ENCODE data around the gene TMA7. TPM values are rescaled to one million over a fixed set of nuclear protein-coding genes. Genes with fewer than 3 reads are reported as not detected.

The TMA7 gene
- total and polyA plus RNA-seq, 9 of the 15 experiments (the other 6 are each of a cell fraction or from before 2014, with no cell fraction given): 209 to 1,003 (median 486) TPM

DNA sequence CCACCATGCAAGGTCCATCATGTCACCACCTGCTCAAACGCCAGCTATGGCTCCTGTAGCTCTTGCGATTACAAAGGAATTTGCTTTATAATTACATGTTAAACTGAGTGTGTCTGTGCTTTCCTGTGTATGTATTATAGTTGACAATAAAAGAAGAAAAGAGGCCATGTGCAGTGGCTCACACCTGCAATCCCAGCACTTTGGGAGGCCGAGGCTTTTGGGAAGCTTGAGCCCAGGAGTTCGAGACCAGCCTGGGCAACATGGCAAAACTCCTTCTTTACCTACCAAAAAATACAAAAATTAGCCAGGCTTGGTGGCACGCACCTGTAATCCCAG, 33.5 kb downstream of the TMA7 start:
- no peaks in the 10 kb centered on the region for H3K27me3 ChIP-seq (ENCODE audit: control insufficient read depth in 2 of 2, insufficient read depth in 2 of 2, low read length in 2 of 2)
- ATAC-seq (no peak), FAIRE-seq (no peak), DNase-seq (ENCODE audit: extremely low read depth in 1 of 4, low spot score in 3 of 4) (no peak)
- POLR2A ChIA-PET: interaction anchor here (0.6 to 2.5 kb wide), 10 partner anchors 12 to 179 kb away, joined by 3 to 7 read pairs (median 5); partner anchors contain the start of genes ATRIP, CCDC51, SLC26A6 and TMA7
- H3K27ac ChIP-seq (ENCODE audit: extremely low read depth, low read depth, low read length): peak overlapping the region; percentile 99
- peak overlapping the region; percentile 90 to 94 for H3K9ac ChIP-seq (ENCODE audit: insufficient read depth in 1 of 2, low read depth in 2 of 2, low read length in 2 of 2)
- H2AFZ ChIP-seq (ENCODE audit: low read depth, low read length): peak overlapping the region; percentile 99
- H3K9me3 ChIP-seq (replicated peaks; ENCODE audit: control insufficient read depth, insufficient read depth, low read depth, low read length): no peaks in the 10 kb centered on the region
- peak overlapping the region; percentile 94 for H3K4me2 ChIP-seq (ENCODE audit: insufficient read depth, low read length)
- in situ Hi-C loops (cut with MboI) (no loop called here), intact Hi-C loops (cut with micrococcal nuclease) (loop anchor here (2.0 kb wide), 1 partner anchor 33 kb away; no protein-coding TSS in a partner anchor)
- peaks cover 5 to 38% of the 10 kb centered on the region in 2 experiments; a peak in 4 of 5 replicates for H3K4me1 ChIP-seq (replicated peaks in 1 of 2; ENCODE audit: control insufficient read depth in 2 of 2, insufficient read depth in 2 of 2, low read length in 2 of 2)
- H4K20me1 ChIP-seq (replicated peaks; ENCODE audit: control insufficient read depth, insufficient read depth, low read length): no peaks in the 10 kb centered on the region
- WGBS (ENCODE audit: insufficient coverage, low coverage, missing lambda C conversion rate): 72% methylated on average over 5 of the region's 5 CpGs
- CTCF ChIA-PET (ENCODE audit: low intra/inter-chr PET ratio): no interaction called here
- BruUV-seq (replicated peaks): no TSS peak
- H3K4me3 ChIP-seq: no peak overlapping the region
- peaks cover 13% of the 10 kb centered on the region; the same call in 1 of the 3 replicates for H3K36me3 ChIP-seq (ENCODE audit: control insufficient read depth, insufficient read depth, low read length)
- H3K79me2 ChIP-seq (ENCODE audit: control insufficient read depth, insufficient read depth, low read length): peaks cover 24% of the 10 kb centered on the region
- H3K9me1 ChIP-seq (ENCODE audit: control insufficient read depth, insufficient read depth, low read length): no peaks in the 10 kb centered on the region
- TF ChIP-seq SOX6 (IDR thresholded peaks at IDR 0.05) (no peak), HDAC1 (IDR thresholded peaks at IDR 0.05) (0 out of 4 replicates have a peak, but pooled peaks of 1 of the 2 experiments have one; percentile 8), POU5F1 (IDR thresholded peaks at IDR 0.05; ENCODE audit: borderline replicate concordance, low read depth, low read length, partially characterized antibody) (no peak), ZSCAN29 (IDR thresholded peaks at IDR 0.05) (no peak), SMARCA5 (IDR thresholded peaks at IDR 0.05) (0 out of 2 replicates have a peak, but pooled peaks have one; percentile 1), KLF13 (tag; IDR thresholded peaks at IDR 0.05; ENCODE audit: borderline replicate concordance, low read depth) (no peak), MBD2 (IDR thresholded peaks at IDR 0.05; ENCODE audit: borderline replicate concordance, low read depth) (no peak), ETS2 (tag; IDR thresholded peaks at IDR 0.05; ENCODE audit: borderline replicate concordance, poor library complexity, severe bottlenecking) (no peak), MCM2 (IDR thresholded peaks at IDR 0.05; ENCODE audit: low read depth) (no peak)
- TF ChIP-seq, protein P1, sequence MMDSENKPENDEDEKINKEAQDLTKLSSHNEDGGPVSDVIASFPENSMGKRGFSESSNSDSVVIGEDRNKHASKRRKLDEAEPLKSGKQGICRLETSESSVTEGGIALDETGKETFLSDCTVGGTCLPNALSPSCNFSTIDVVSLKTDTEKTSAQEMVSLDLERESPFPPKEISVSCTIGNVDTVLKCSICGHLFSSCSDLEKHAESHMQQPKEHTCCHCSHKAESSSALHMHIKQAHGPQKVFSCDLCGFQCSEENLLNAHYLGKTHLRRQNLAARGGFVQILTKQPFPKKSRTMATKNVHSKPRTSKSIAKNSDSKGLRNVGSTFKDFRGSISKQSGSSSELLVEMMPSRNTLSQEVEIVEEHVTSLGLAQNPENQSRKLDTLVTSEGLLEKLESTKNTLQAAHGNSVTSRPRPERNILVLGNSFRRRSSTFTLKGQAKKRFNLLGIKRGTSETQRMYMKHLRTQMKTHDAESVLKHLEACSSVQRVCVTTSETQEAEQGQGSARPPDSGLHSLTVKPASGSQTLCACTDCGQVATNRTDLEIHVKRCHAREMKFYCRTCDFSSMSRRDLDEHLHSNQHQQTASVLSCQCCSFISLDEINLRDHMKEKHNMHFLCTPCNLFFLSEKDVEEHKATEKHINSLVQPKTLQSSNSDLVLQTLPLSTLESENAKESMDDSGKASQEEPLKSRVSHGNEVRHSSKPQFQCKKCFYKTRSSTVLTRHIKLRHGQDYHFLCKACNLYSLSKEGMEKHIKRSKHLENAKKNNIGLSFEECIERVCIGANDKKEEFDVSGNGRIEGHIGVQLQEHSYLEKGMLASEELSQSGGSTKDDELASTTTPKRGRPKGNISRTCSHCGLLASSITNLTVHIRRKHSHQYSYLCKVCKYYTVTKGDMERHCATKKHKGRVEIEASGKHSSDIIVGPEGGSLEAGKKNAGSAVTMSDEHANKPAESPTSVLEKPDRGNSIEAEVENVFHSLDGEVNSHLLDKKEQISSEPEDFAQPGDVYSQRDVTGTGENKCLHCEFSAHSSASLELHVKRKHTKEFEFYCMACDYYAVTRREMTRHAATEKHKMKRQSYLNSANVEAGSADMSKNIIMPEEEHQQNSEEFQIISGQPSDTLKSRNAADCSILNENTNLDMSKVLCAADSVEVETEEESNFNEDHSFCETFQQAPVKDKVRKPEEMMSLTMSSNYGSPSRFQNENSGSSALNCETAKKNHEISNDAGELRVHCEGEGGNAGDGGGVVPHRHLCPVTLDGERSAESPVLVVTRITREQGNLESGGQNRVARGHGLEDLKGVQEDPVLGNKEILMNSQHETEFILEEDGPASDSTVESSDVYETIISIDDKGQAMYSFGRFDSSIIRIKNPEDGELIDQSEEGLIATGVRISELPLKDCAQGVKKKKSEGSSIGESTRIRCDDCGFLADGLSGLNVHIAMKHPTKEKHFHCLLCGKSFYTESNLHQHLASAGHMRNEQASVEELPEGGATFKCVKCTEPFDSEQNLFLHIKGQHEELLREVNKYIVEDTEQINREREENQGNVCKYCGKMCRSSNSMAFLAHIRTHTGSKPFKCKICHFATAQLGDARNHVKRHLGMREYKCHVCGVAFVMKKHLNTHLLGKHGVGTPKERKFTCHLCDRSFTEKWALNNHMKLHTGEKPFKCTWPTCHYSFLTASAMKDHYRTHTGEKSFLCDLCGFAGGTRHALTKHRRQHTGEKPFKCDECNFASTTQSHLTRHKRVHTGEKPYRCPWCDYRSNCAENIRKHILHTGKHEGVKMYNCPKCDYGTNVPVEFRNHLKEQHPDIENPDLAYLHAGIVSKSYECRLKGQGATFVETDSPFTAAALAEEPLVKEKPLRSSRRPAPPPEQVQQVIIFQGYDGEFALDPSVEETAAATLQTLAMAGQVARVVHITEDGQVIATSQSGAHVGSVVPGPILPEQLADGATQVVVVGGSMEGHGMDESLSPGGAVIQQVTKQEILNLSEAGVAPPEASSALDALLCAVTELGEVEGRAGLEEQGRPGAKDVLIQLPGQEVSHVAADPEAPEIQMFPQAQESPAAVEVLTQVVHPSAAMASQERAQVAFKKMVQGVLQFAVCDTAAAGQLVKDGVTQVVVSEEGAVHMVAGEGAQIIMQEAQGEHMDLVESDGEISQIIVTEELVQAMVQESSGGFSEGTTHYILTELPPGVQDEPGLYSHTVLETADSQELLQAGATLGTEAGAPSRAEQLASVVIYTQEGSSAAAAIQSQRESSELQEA (IDR thresholded peaks at IDR 0.05; ENCODE audit: low read depth): no peak
- TF ChIP-seq, protein P2, sequence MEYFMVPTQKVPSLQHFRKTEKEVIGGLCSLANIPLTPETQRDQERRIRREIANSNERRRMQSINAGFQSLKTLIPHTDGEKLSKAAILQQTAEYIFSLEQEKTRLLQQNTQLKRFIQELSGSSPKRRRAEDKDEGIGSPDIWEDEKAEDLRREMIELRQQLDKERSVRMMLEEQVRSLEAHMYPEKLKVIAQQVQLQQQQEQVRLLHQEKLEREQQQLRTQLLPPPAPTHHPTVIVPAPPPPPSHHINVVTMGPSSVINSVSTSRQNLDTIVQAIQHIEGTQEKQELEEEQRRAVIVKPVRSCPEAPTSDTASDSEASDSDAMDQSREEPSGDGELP (CRISPR knock-in tag; IDR thresholded peaks at IDR 0.05; ENCODE audit: borderline replicate concordance): 0 out of 2 replicates have a peak, but pooled peaks have one; percentile 0
- TF ChIP-seq, protein P3, sequence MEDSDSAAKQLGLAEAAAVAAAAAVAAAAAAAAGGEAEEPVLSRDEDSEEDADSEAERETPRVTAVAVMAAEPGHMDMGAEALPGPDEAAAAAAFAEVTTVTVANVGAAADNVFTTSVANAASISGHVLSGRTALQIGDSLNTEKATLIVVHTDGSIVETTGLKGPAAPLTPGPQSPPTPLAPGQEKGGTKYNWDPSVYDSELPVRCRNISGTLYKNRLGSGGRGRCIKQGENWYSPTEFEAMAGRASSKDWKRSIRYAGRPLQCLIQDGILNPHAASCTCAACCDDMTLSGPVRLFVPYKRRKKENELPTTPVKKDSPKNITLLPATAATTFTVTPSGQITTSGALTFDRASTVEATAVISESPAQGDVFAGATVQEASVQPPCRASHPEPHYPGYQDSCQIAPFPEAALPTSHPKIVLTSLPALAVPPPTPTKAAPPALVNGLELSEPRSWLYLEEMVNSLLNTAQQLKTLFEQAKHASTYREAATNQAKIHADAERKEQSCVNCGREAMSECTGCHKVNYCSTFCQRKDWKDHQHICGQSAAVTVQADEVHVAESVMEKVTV (CRISPR knock-in tag; IDR thresholded peaks at IDR 0.05): no peak

All from K562 (cell line).